ENCODE results near the gene HOXD4.

The HOXD4 gene

DNA sequence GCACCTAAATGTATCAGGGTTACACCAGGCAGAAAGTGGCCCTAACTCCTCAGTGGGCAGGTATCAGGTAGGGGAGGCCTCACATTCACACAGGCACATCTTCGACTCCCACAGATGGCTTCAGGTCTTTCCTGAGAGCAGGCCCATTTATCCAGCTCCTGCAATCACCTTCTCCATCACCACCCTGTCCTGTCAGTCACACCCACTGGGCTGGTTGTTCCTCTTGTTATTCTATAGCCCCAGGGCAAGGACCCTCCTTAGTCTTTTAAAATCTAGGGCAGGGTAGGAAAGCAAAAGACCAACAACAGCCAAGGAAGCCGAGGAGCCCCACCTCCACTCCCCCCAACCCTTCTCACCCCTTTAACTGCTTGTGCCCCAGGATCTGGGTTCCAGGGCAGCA lies 9.1 kb upstream of the HOXD4 start:
- DNase-seq, result no peak

DNA sequence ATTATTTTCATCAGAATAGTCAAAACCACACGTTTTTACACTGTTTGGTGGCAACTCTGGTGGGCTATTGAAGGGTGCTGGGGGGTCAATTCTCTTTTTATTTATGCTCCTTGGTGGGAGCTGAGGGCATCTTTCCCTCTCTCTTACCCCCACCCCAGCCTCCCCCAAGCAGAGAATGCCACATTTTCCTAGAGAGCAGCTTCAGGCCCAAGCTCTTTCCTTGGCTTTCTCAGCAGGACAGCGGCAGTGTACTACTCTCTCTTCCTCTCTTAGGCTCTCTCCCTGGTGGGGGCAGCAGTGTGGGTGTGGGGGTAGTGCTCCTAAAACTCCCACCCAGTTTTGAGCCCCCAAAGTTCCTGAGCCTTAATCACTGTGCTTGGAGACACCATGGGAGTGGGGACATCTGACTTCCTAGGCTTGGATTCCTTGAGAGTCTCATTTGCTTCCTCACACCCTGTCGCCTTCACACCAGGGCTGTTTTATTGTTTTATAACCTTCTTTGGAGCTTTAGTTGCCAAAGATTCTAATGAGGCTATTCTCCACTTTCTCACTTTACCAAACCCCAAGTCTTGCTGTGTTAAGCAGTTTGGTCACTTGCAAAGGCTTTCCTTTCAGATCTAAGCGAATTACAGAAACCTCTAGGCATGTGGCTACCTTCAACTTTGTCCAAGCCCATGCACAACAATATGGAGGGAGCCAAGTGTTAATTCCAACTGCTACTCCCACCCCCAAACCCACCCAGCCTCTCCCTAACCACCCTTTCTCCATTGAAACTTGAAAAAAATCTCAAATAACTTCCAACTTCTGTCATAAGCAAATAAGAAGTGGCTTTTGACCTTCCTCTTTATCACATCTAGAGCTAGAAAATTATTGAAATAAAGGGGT lies 6.0 kb upstream of the HOXD4 start:
- no peak for DNase-seq

DNA sequence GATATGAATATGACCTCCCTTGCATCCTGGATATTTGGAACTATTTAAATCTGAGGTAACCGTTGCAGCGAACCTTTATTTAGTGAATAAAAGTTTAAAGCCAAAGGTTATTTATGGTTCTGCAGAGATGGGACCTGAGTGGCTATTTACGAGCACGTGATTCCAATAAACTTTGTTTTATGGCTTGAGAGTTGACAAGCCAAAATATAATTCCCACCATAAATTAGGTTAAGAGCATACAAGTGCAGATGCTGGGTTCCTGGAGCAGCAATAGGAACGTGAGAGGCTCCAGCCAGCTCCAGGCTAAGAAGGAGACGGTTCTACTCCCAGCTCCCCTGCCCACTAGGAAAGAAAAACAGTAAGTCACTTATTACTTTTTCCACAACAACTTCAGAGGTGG lies 5.2 kb upstream of the HOXD4 start:
- no peak for DNase-seq

DNA sequence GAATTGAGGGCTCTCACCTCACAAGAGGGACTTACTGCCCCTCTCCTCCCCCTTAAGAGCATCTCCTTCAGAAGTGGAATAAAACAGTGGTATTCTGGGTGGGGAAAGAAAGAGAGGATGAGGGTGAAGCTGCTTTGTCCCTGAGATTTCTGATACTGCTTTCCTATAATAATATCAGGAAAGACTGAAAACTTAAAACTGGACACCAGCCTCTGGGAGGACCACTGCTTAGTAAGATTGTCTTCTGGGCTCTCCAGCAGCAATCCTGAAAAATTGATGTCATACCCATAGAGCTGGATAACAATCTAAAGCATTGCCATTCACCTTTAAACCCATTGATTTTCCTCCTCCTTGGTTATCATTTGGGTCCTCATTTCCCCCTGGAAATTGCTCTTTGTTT lies 4.7 kb upstream of the HOXD4 start:
- DNase-seq, result no peak

DNA sequence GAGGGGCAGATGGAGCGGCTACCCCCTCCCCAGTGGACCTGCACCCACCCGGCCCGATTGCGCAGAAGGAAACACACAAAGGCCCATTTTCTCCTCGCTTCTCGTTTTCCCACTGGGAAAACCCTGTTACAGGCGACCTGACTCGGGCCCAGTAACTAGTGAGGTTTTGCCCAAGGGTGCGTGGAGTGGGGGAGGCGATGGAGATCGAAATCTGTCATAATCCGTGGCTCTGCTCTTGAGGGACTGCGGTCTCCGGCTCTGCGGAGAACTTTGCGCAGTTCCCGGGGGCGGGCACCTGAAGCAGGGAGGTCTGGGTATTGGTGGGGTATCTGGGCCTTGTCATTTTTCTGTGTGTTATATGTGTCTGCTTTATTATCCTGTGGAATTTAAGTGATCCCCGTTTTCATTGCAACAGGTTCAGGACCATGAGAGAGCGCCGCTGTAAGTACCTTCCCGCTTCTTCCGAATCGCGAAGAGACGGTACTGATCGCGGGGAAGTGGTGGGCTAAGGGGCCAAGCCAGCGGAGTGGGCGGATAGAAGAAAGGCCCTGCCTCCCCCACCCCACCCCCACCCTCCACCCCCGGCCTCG lies 4.0 kb upstream of the HOXD4 start:
- no peak for DNase-seq

DNA sequence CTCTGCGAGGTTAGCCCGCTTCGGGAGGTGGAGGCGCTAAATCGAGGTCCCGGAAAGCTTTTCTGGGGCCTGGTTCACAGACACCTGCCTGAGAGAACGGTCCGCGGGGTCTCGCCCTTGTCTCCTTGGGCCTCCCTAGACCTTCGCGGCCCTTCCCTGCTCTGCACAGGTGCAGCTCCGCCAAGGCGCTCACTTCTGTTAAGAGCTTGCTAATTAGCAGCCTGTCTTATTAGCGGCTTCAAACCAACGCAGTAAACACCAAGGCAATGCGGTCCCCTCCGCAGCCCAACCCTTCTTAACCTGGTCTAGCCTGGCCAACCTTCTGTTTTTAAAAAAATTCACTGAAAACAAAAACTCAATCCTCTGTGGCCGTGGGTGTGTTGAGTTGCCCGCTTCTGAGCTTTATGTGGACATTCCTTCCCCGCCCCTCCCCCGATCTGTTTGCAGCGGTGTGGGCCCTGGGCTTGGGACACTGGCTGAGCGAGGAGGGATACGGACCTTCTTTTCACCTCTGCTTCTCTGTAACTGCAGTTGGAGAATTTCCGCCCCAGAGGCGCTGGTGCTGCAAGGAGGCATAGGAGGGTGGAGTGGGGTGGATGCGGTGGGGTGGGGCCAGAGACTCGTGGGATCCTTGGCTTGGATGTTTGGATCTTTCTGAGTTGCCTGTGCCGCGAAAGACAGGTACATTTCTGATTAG lies 3.4 kb upstream of the HOXD4 start:
- no peak for DNase-seq

DNA sequence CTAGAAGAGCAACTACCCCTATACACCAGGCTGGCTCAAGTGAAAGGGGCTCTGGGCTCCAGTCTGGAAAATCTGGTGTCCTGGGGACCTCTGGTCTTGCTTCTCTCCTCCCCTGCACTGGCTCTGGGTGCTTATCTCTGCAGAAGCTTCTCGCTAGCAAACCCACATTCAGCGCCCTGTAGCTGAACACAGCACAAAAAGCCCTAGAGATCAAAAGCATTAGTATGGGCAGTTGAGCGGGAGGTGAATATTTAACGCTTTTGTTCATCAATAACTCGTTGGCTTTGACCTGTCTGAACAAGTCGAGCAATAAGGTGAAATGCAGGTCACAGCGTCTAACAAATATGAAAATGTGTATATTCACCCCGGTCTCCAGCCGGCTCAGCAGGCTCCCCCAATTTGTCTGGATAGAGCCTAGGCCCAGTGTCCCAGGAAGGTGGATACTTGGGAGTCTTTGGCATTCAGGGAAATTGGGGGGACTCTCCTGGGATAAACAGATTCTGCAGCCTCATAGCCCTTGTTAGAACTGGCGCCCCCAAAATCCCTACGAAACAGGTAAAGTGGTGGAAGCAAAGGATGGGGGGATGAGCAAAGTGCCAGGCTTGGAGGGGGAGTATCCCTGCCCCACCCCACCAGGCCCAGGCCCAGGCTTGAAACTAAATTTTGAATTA lies 2.5 kb upstream of the HOXD4 start:
- DNase-seq, result no peak

DNA sequence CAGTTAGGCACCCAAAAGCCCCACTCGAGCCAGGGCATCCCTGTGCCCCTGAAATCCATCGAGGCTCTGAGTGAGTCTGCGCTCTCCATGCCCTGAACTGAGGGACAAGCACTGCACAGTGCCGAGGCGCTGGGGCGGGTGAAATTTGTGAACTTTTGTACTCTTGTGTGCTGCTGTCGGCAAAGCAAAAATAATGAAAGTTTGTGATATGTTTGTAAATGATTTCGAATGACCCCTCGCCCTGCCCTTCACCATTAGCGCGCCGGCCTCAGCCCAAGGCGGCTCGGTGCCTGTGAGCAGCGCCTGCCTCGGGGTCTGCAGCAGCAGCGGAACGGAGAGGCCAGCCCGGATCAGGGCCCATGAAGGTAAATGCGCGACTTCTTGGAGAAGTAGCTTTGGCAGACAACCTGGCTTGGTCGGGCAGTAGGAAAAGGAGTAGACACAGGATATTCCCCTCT lies 1.8 kb upstream of the HOXD4 start:
- DNase-seq, result no peak

DNA sequence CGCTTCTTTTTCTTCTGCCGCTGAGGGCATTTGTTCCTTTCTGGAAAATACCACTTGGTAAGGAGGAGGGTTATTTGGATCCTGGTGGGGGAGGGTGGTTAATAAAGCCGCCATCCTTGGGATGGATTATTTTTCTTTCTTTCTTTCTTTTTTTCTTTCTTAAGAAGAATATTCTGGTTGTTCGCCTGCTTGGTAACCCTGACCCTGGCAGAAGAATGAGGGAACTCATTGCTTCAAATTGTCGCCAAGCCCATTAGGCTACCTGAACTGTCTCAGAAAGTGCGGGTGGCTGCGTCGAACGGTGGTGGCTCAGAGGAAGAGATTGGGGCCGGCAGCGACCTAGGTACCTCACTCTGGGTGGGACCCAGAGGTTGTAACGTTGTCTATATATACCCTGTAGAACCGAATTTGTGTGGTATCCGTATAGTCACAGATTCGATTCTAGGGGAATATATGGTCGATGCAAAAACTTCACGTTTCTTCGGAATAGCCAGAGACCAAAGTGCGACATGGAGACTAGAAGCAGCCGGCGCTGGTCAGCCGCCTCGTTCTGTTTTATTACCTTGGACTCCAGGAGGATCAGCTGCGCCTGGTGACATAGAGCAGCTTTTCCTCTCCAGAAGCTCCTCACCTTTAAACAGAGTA lies 1.3 kb upstream of the HOXD4 start:
- no peak for DNase-seq

DNA sequence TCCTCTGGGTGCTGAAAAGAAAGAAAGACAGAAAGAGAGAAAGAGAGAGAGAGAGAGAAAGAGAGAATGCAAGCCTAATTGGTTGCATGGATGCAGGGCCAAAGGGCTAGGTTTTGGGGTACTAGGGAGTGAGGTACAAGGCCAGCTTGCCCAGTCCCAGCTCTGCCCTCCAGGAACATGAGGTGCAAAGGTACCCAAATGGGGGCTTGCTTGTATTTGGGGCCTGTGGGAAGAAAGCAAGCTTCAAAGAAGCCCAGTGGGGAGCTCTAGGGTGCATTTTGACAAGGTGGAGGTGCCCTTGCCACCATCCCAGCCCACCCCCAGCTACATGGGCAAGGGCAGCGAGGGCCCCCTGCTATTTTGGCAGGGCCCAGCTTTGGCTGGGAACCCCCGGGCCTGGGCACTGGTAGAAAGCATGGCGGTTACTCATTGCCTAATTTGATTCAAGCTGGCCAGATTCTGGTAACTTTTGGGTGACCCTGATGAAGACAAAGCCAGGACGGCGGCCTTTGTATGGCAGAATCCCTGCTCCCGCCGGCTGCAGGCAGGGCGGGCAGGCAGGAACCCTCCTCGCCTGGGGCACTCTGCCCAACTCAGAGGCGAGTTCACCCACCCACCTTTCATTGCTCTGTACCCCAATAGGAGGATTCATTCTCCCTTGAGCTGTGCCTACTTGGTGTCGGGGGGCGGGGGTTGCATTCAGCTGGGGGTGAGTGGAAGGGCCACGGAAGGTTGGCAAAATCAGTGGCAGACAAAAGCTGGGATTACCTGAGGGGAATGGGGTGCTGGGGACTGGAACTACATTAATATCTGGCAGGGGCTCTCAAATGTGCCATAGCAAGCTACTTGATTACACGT lies 537 bp upstream of the HOXD4 start:
- DNase-seq, result no peak

DNA sequence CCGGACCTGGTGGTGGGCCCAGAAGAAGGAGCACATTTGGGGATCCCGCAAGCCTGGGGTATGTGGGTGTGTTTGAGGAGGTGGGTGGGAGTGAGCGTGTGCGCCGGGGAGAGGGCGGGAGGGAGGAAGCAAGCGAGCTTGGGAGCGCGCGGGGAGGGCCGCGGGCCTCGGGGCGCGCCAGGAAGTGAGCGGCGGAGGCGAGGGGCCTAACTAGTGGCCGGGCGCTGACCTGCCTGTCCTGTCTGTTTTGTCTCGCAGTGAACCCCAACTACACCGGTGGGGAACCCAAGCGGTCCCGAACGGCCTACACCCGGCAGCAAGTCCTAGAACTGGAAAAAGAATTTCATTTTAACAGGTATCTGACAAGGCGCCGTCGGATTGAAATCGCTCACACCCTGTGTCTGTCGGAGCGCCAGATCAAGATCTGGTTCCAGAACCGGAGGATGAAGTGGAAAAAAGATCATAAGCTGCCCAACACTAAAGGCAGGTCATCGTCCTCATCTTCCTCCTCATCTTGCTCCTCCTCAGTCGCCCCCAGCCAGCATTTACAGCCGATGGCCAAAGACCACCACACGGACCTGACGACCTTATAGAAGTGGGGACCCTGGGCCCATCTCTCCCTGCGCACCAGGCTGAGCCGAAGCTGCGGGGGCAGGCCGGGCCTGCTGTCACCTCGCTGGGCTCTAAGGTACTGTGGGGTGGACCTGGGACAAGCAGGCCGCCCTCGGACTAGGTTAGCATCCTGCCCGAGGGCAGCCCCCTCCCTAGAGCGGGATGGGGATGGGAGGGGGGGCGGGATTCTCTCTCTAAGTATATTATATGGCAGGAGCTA lies 1.2 kb downstream of the HOXD4 start:
- DNase-seq, result no peak

DNA sequence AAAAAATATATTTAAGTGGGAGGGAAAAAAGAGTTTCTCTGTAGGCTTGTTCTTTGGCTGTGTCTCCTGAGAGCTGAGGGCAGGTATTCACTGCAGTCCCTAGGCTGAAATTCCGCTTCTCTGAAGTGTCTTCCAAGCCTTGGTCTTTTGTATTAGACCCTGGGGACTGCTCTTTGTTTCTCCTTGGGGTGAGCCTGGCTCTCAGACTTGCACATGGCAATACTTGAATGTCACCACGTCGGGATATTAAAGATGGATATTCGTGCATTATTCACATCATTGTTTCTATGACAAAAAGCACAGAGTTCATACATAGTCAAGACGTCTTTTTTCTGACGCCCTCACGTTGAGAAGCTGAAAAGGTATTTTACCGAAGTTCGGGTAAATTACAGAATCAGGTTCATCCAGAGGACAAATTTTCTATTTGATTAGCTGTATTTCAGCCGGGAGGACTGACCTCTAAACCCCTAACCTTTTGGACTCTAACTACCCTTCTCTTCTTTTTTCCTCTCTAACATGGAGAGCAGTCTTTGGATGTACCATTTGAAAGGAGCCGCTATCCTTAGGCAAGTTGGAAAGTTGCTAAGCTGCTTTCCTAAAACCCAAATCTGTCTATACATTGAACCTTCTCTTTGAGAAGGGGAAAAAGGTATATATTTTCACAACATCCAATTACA lies 3.4 kb downstream of the HOXD4 start:
- DNase-seq, result no peak

DNA sequence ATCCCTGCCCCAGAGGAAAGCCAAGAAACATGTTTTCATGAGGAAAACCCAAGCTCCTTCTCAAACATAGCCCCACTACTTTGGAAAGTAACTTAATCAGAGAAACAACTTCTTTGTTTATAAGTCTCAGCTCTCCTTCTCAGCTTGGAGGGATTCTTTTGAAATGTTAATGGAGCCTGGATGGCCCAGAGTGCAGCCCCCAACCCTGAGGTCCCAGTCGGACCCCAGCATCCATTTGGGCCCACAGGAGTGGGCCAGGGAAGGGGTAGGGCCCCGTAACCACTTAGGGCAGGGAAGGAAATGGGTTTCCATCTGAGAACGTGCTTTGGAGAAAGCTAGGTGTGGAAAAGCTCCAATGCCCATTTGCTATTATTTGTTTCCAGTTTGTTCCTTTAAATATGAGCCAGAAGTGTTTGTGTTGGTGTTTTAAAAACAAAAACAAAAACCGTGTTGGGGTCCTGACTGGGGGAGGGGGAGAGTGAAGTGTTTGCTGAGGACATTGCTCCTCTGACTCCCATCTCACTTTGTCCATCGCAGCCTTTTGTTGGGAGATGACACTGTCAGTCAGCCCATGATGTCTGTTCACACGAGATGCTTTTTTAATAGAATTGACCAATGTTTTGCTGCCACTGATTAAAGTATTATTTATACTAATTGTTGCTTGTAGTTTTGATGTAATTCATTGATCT lies 4.2 kb downstream of the HOXD4 start:
- no peak for DNase-seq

DNA sequence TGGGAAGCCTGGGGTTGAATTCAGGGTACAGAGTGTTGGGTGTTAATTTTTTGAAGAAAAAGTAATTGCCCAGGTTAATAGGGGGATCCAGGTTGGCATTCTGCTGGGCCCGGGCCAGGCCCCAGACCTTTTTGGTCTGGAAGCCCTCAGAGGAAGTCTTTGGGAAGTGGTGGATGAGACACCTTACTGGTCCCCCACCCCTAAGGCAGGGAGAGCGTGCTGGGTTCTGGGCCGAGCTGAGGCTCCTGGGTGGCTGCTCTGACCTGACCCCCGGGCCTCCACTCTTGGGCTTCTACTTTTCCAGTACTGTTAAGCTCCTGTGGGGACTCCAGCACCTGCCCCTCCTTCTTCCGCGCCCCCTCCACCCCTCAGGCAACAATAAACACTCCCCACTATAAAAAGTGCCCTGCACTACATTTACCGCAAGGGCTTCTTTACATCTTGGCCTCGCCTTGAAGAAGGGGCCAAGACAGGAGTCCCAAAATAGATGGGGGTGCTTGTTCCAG lies 5.0 kb downstream of the HOXD4 start:
- DNase-seq, result no peak

DNA sequence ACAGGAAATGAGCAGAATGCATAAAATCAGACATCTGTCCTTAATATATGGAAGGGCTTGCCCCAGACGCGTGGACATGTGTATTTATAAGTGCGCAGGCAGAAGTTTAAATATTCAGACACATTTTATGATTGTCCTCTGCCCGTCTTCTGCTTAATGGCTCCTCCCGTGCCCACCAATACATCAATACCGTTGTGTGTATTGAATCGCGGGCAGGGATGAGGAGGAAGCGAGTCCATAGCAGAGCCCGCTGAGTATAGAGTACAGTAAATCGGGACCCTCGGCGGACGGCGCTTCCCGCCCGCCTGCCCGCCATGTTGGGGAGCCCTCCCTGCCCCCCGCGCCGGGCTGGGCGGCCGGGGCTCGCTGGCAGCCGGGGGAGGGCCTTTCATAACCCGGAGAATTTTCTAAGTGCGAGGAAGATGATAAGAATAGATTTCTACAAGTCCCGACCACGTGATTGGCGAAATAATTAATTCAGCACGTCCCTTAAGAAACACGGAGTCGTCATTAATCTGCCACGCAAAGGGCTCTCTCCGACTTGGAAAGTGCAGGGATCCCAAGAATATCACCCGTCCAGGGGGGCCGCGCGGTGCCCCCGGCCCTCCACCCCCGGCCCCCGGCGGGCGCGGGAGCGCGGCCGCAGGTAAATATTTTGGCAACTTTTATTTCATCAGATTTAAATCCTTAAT lies 5.6 kb downstream of the HOXD4 start, which contains the start of gene HOXD3:
TSS of gene HOXD3 (plus strand) at position 501 of the 692 bp plus-strand sequence. CDS start 11,808 bp downstream, outside the sequence.
- no peak for DNase-seq

DNA sequence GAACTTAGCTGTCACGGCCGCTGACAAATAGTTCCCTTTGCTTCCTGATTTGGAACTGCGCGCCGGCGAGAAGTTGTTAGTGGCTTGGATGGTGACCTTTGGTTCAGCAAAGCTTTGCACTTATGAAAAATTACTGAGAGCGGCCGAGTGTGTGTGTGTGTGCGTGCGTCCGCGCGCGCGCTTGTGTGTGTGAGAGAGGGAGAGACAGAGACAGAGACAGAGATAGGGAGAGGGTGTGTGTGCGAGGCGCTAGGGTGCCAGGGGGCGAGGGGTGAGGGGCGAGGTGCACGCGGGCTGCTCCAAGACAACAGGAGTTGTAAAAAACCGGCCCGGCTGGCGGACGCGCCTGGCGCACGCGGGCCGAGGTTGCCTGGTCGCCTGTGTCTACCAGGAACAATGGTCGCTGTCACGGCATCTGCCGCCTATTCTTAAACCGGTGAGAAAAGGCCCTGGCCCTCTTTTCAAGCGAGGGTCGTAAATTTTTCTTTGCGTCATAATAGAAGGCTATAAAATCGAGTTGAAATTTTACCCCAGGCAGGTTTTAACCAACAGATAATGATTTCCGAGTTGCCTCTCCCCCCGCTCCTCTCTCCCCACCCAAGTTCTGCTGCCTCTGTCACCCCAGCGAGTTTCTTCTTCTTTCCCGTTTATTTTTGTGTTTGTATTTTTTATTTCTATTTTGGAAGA lies 6.3 kb downstream of the HOXD4 start:
- no peak for DNase-seq

DNA sequence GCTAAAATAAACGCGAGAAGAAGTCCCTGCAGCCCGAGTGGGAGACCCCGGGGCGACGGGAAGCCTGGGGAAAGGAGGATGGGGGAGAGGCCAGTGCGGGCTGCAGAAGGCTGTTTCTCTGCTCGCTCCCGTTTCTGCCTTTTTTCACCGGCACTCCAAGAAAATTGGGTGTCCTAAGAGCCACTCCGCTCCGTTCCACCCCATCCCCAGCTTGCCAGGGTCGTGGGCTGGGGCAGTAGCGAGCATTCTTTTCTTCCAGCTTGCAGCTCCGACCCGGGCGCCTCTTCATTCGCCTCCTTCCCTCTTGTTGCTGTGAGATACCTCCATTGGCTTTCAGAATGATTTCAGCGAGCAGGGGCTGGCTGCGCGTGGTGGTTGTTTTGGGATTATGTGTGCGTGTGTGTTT lies 6.8 kb downstream of the HOXD4 start:
- no peak for DNase-seq
